ENCODE measurements around the gene PROM1.

The PROM1 gene

GRCh38 chr4:16019649-16020048 lies 64.2 kb downstream of the PROM1 start:
- ChIA-PET POLR2A (no interaction called here), CTCF (interaction anchor here (1.2 to 1.5 kb wide), 2 partner anchors 215 to 251 kb away, joined by 4 to 6 read pairs; no protein-coding TSS in a partner anchor)
- Histone ChIP-seq H3K4me3 (ENCODE audit: low read depth, low read length) (no peak overlapping the region), H3K4me1 (ENCODE audit: control insufficient read depth, insufficient read depth, low read length) (no peaks in the 10 kb centered on the region), H3K9me3 (ENCODE audit: control insufficient read depth, insufficient read depth, low read depth, low read length) (no peaks in the 10 kb centered on the region), H3K36me3 (ENCODE audit: control insufficient read depth in 2 of 2, insufficient read depth in 1 of 2, low read length in 2 of 2) (no peaks in the 10 kb centered on the region), H3K27ac (ENCODE audit: extremely low read depth, low read depth, low read length) (no peak overlapping the region)
- TF ChIP-seq ZFP37 (tag by site-specific recombination; IDR thresholded peaks at IDR 0.05) (no peak), ZNF501 (tag by site-specific recombination; IDR thresholded peaks at IDR 0.05) (no peak)

GRCh38 chr4:16018841-16019240 lies 65.0 kb downstream of the PROM1 start:
- CTCF ChIA-PET: interaction anchor here (0.8 to 1.8 kb wide), 3 partner anchors 154 to 251 kb away, joined by 3 to 5 read pairs (median 4); no protein-coding TSS in a partner anchor
- no peaks in the 10 kb centered on the region for H3K9me3 ChIP-seq (ENCODE audit: control insufficient read depth, insufficient read depth, low read depth, low read length)
- no peak overlapping the region for H3K27ac ChIP-seq (ENCODE audit: extremely low read depth, low read depth, low read length)
- TF ChIP-seq ZBTB7A (tag by site-specific recombination; IDR thresholded peaks at IDR 0.05; ENCODE audit: low read depth): no peak
- POLR2A ChIA-PET: no interaction called here
- no peak overlapping the region for H3K4me3 ChIP-seq (ENCODE audit: low read depth, low read length)
- H3K4me1 ChIP-seq (ENCODE audit: control insufficient read depth, insufficient read depth, low read length): no peaks in the 10 kb centered on the region
- no peaks in the 10 kb centered on the region for H3K36me3 ChIP-seq (ENCODE audit: control insufficient read depth in 2 of 2, insufficient read depth in 1 of 2, low read length in 2 of 2)

GRCh38 chr4:16018061-16018676 lies 65.7 kb downstream of the PROM1 start:
- no peaks in the 10 kb centered on the region for H3K4me1 ChIP-seq (ENCODE audit: control insufficient read depth, insufficient read depth, low read length)
- no peak overlapping the region for H3K4me3 ChIP-seq (ENCODE audit: low read depth, low read length)
- TF ChIP-seq ZBTB7A (tag by site-specific recombination; IDR thresholded peaks at IDR 0.05; ENCODE audit: low read depth): no peak
- no peaks in the 10 kb centered on the region for H3K36me3 ChIP-seq (ENCODE audit: control insufficient read depth in 2 of 2, insufficient read depth in 1 of 2, low read length in 2 of 2)
- H3K9me3 ChIP-seq (ENCODE audit: control insufficient read depth, insufficient read depth, low read depth, low read length): no peaks in the 10 kb centered on the region
- POLR2A ChIA-PET: interaction anchor here (0.5 kb wide), 1 partner anchor 11 kb away, joined by 3 read pairs; no protein-coding TSS in a partner anchor
- H3K27ac ChIP-seq (ENCODE audit: extremely low read depth, low read depth, low read length): no peak overlapping the region
- CTCF ChIA-PET: interaction anchor here (0.5 to 1.8 kb wide), 4 partner anchors 155 to 252 kb away, joined by 3 to 5 read pairs (median 4); no protein-coding TSS in a partner anchor

GRCh38 chr4:16016536-16016935 lies 67.3 kb downstream of the PROM1 start:
- POLR2A ChIA-PET: no interaction called here
- Histone ChIP-seq H3K27ac (ENCODE audit: extremely low read depth, low read depth, low read length) (no peak overlapping the region), H3K4me3 (ENCODE audit: low read depth, low read length) (no peak overlapping the region), H3K9me3 (ENCODE audit: control insufficient read depth, insufficient read depth, low read depth, low read length) (no peaks in the 10 kb centered on the region), H3K4me1 (ENCODE audit: control insufficient read depth, insufficient read depth, low read length) (no peaks in the 10 kb centered on the region), H3K36me3 (ENCODE audit: control insufficient read depth in 2 of 2, insufficient read depth in 1 of 2, low read length in 2 of 2) (no peaks in the 10 kb centered on the region)
- TF ChIP-seq ZNF585B (tag by site-specific recombination; IDR thresholded peaks at IDR 0.05) (no peak), ZNF560 (tag by site-specific recombination; IDR thresholded peaks at IDR 0.05; ENCODE audit: borderline replicate concordance) (no peak), ZNF211 (tag by site-specific recombination; IDR thresholded peaks at IDR 0.05; ENCODE audit: low read depth) (no peak), ZBTB6 (tag by site-specific recombination; IDR thresholded peaks at IDR 0.05) (no peak), ZNF596 (tag by site-specific recombination; IDR thresholded peaks at IDR 0.05) (no peak), ZNF624 (tag by site-specific recombination; IDR thresholded peaks at IDR 0.05) (no peak), HIC1 (tag by site-specific recombination; IDR thresholded peaks at IDR 0.05) (no peak), ZNF10 (tag by site-specific recombination; IDR thresholded peaks at IDR 0.05) (no peak)
- CTCF ChIA-PET: interaction anchor here (1.2 to 1.5 kb wide), 3 partner anchors 15 to 249 kb away, joined by 3 to 6 read pairs (median 4); no protein-coding TSS in a partner anchor
